Measurements from ENCODE around the gene RRN3. TPM values are rescaled to one million over a fixed set of nuclear protein-coding genes. Genes with fewer than 3 reads are reported as not detected.
"Not testable (repeated sequence)": the region's sequence is repeated elsewhere in the genome, so short reads cannot be mapped to it uniquely, and the experiment has no call there.

RRN3 gene
- total RNA-seq, 1 donor from 2014 or later: 29.9 TPM

DNA sequence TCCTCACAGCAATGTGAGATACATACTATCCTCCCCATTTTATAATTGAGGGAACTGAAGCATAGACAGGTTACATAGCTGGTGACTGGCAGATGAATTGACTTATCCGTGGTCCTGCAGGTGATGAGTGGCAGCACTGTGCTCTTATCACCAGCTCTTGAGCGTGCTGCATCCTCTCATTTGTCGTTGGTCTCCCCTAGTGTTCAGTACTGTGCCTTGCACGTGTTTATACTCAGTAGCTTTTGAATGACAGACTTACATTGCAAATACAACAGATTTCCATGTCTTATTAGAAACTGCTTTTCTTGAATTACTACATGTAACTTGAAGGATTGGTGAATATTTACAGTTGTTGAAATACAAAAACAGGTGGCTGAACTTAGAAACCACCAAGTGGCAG, 71.9 kb downstream of the RRN3 start:
- TF ChIP-seq, protein P1, sequence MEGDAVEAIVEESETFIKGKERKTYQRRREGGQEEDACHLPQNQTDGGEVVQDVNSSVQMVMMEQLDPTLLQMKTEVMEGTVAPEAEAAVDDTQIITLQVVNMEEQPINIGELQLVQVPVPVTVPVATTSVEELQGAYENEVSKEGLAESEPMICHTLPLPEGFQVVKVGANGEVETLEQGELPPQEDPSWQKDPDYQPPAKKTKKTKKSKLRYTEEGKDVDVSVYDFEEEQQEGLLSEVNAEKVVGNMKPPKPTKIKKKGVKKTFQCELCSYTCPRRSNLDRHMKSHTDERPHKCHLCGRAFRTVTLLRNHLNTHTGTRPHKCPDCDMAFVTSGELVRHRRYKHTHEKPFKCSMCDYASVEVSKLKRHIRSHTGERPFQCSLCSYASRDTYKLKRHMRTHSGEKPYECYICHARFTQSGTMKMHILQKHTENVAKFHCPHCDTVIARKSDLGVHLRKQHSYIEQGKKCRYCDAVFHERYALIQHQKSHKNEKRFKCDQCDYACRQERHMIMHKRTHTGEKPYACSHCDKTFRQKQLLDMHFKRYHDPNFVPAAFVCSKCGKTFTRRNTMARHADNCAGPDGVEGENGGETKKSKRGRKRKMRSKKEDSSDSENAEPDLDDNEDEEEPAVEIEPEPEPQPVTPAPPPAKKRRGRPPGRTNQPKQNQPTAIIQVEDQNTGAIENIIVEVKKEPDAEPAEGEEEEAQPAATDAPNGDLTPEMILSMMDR (conservative IDR thresholded peaks at IDR 0.05): peak; percentile 71
- H3K4me1 Mint-ChIP-seq (ENCODE audit: unreplicated experiment); H3K27me3 Mint-ChIP-seq; DNase-seq (ENCODE audit: extremely low spot score, unreplicated experiment); H3K9me3 Mint-ChIP-seq; H3K4me3 Mint-ChIP-seq: not testable (repeated sequence)
- Mint-ChIP-seq H3K27ac (peak overlapping the region; percentile 8), H3K36me3 (peaks cover 40% of the 10 kb centered on the region)

DNA sequence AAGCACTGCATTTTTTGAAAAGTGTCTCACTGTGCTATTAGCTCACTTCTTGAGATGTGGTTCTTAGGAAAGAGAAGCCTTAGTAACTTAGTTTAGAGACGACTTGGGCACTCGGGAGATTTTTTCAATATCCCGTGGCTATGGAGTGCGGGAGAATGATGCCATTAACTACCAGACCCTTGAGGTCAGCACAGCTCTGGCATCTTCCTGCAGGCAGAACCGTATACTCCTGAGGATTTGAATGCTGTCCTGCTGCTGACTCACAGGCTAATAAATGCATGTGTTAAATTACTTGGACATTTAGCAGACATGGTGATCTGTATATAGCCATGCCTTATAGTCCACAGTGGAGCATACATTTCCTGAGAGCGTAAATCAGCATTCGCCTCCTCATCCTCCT, 72.6 kb downstream of the RRN3 start:
- peaks cover 48% of the 10 kb centered on the region for H3K36me3 Mint-ChIP-seq
- H3K9me3 Mint-ChIP-seq; H3K27me3 Mint-ChIP-seq; H3K27ac Mint-ChIP-seq; H3K4me3 Mint-ChIP-seq; H3K4me1 Mint-ChIP-seq (ENCODE audit: unreplicated experiment); DNase-seq (ENCODE audit: extremely low spot score, unreplicated experiment): not testable (repeated sequence)

DNA sequence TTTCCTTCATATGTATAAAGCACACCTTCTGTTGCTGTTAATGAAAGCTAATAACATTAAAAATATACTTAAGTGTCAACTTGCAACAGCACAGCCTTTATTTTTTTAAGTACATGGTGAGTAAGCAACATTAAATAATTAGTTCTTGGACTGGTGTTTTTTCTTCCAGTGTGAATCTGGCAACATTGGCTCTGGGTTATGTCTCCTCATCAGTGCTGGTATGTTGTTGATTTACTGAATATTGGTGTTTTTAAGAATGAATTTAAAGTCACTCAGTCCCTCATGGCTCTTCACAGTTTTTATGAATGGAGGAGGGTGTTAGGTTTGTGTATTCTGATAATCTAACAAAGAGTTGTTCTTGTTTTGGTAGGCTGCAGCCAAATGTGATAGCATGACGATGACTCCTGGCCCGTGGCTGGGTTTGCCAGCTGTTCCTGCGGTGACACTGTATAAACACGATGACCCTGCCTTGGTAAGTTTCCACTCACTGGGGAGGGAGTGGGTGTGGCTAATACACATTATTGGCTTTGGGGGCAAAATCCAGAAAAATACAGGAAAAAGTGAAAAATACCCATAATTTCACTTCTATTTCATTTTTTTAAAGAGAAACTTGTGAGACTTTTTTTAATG, 77.0 kb downstream of the RRN3 start:
- DNase-seq (ENCODE audit: extremely low spot score, unreplicated experiment); H3K9me3 Mint-ChIP-seq; H3K4me3 Mint-ChIP-seq; H3K27me3 Mint-ChIP-seq: not testable (repeated sequence)
- Mint-ChIP-seq H3K4me1 (ENCODE audit: unreplicated experiment) (peaks cover 11% of the 10 kb centered on the region), H3K36me3 (peaks cover 33% of the 10 kb centered on the region), H3K27ac (peak overlapping the region; percentile 37)

DNA sequence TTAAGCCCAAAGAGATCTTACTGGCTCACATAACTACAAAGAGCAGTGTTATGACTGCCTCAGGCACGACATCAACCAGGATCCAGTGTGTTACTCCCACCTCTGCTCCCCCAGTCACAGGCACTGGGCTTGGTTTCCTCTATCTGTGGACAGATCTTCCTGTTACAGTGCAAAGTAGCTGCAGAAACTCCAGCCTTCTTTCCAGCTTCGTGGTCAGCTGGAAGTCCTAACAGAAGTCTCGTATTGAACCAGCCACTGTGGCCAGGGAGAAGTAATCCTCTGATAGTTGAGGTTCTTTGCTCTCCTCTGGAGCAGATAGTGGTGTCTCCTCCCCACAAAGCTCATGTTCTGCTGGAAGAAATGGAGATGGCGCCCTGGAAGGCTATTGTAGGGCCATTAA, 77.7 kb downstream of the RRN3 start:
- not testable (repeated sequence) for H3K4me1 Mint-ChIP-seq (ENCODE audit: unreplicated experiment); H3K27me3 Mint-ChIP-seq; H3K9me3 Mint-ChIP-seq; H3K4me3 Mint-ChIP-seq; DNase-seq (ENCODE audit: extremely low spot score, unreplicated experiment)
- peak overlapping the region; percentile 50 for H3K27ac Mint-ChIP-seq
- H3K36me3 Mint-ChIP-seq: peaks cover 34% of the 10 kb centered on the region

DNA sequence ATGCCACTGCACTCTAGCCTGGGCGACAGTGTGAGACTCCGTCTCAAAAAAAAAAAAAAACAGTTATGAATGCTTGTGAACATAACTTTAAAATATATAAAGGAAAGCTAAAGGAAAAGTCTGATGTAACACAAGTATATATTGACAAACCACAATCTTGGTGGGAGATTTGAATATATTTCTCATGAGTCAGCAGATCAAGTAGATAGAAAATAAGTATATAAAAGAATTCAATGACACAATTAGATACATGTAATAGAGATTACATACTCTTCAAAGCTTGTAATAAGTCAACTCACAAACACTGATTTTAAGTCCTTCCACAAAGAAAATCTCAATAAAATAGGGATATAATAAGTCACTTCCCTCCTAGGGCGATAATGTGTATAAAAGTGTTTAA, 78.4 kb downstream of the RRN3 start:
- DNase-seq (ENCODE audit: extremely low spot score, unreplicated experiment); H3K4me3 Mint-ChIP-seq; H3K9me3 Mint-ChIP-seq; H3K27me3 Mint-ChIP-seq; H3K4me1 Mint-ChIP-seq (ENCODE audit: unreplicated experiment); H3K27ac Mint-ChIP-seq: not testable (repeated sequence)
- peaks cover 41% of the 10 kb centered on the region for H3K36me3 Mint-ChIP-seq

DNA sequence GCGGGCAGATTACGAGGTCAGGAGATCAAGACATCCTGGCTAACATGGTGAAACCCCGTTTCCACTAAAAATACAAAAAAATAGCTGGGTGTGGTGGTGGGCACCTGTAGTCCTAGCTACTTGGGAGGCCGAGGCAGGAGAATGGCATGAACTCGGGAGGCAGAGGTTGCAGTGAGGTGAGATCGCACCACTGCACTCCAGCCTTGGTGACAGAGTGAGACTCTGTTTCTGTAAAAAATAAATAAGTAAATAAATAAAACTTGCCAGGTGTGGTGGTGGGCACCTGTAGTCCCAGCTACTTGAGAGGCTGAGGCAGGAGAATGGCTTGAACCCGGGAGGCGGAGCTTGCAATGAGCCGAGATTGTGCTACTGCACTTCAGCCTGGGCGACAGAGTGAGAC, 81.1 kb downstream of the RRN3 start:
- DNase-seq (ENCODE audit: extremely low spot score, unreplicated experiment); H3K4me1 Mint-ChIP-seq (ENCODE audit: unreplicated experiment); H3K4me3 Mint-ChIP-seq; H3K27ac Mint-ChIP-seq; H3K9me3 Mint-ChIP-seq; H3K27me3 Mint-ChIP-seq: not testable (repeated sequence)
- peaks cover 32% of the 10 kb centered on the region for H3K36me3 Mint-ChIP-seq

Small RNA genes lying within 50 kb of the gene (microRNA-seq; reads per million reads assigned to microRNA genes)
- not detected for gene MIR1972-1
- gene MIR6511B2: not detected

Other genes starting within 250 kb of the RRN3 start
- 84.4 and 199 TPM in 2 replicates for gene NPIPA1, start 156.8 kb downstream of the RRN3 start, total RNA-seq (ENCODE audit: low replicate concordance)
- gene PDXDC1, start 119.2 kb downstream of the RRN3 start, total RNA-seq (ENCODE audit: low replicate concordance): 130 and 198 TPM in 2 replicates
- 30.4 and 45.3 TPM in 2 replicates for gene NTAN1, start 38.2 kb downstream of the RRN3 start, total RNA-seq (ENCODE audit: low replicate concordance)

All from type B pancreatic cell (in vitro differentiated cells).